Suprapubic skin (tissue), 3 donors: ENCODE measurements around the gene SLC29A1.

Experiments
- POLR2A ChIP-seq, 2 donors: fragments of 450-650 bp; IDR thresholded peaks; one replicate each; pipeline ENCODE4 v1.6.1; 2017; ENCODE audit warnings: antibody characterized with exemption in 2 of 2, mild to moderate bottlenecking in 2 of 2, moderate library complexity in 2 of 2
- TF ChIP-seq, protein P1 (sequence below), 2 donors: fragments of 200-600 bp in 1 of 2; fragments of 450-650 bp in 1 of 2; sonication (generic) in 1 of 2; IDR thresholded peaks; one replicate each; pipeline ENCODE4 v1.5.1; 2016 to 2019; ENCODE audit warnings: antibody characterized with exemption in 2 of 2, mild to moderate bottlenecking in 1 of 2, moderate library complexity in 1 of 2

DNA sequence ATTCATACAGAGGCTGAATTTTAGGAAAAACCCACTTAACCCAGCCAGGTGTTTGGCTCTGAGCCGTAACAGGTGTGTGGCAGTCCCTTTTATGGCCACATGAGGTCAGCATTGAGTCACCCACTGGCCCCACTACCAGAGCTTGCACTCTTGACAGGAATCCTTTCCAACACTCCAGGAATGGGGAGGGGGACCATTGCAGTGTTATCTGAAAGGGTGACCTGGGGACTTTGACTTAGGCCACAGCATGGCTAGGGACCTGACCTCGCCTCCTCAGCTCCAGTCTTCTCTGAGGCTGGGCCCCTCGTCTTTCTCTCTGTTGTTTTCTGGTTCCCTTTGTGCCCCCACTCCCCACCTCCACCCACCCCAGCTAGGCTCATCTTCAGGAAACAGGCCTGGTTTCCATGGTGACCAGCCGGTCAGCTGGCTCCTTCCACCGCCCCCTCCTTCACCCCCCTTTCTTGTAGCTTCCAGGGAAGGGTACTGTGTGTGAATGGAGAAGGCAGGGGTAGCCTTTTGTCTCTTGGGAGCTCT lies 44.8 kb downstream of the SLC29A1 start:
- TF ChIP-seq POLR2A (IDR thresholded peaks at IDR 0.05), result no peak
- TF ChIP-seq, protein P1, sequence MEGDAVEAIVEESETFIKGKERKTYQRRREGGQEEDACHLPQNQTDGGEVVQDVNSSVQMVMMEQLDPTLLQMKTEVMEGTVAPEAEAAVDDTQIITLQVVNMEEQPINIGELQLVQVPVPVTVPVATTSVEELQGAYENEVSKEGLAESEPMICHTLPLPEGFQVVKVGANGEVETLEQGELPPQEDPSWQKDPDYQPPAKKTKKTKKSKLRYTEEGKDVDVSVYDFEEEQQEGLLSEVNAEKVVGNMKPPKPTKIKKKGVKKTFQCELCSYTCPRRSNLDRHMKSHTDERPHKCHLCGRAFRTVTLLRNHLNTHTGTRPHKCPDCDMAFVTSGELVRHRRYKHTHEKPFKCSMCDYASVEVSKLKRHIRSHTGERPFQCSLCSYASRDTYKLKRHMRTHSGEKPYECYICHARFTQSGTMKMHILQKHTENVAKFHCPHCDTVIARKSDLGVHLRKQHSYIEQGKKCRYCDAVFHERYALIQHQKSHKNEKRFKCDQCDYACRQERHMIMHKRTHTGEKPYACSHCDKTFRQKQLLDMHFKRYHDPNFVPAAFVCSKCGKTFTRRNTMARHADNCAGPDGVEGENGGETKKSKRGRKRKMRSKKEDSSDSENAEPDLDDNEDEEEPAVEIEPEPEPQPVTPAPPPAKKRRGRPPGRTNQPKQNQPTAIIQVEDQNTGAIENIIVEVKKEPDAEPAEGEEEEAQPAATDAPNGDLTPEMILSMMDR (IDR thresholded peaks at IDR 0.05), result peak; percentile 28 to 92
